Right cardiac atrium (tissue), 5 donors: Measurements from ENCODE around the gene SLC35D1. TPM values are rescaled to one million over a fixed set of nuclear protein-coding genes. Genes with fewer than 3 reads are reported as not detected.
A peak's percentile ranks its signal among the peaks of the same experiment; 100 is the strongest.
"Not testable (repeated sequence)": the region's sequence is repeated elsewhere in the genome, so short reads cannot be mapped to it uniquely, and the experiment has no call there.

Experiments
- ATAC-seq, 2 donors: fragments of 200-7000 bp; cut with Tn5 transposase; one replicate each; pipeline versions ENCODE4 v1.8.0 to v1.9.1; 2020; ENCODE audit warnings: moderate library complexity in 2 of 2, mild to moderate bottlenecking in 1 of 2
- DNase-seq, 3 donors: peaks; one replicate each; pipeline ENCODE4 v3.0.0-alpha.2; 2020
- H3K27ac ChIP-seq: one replicate; pipeline ENCODE4 v1.5.1; 2013; ENCODE audit warnings: mild to moderate bottlenecking, low read length, control low read depth, moderate library complexity
- H3K27me3 ChIP-seq: one replicate; pipeline ENCODE4 v1.6.1; 2013; ENCODE audit not compliant: control insufficient read depth, insufficient read depth
- H3K4me1 ChIP-seq: one replicate; pipeline ENCODE4 v1.6.1; 2013; ENCODE audit warnings: low read length; ENCODE audit not compliant: control insufficient read depth, insufficient read depth
- H3K4me3 ChIP-seq: one replicate; pipeline ENCODE4 v1.5.1; 2013; ENCODE audit warnings: low read length, control low read depth
- H3K9me3 ChIP-seq: one replicate; pipeline ENCODE4 v1.6.1; 2013; ENCODE audit warnings: low read length; ENCODE audit not compliant: control insufficient read depth
- WGBS: extraction: QIAGEN DNeasy Blood & Tissue Kit; methylation state at CpG from one replicate; pipeline ENCODE4 v1.1.7; 2013; 5-methylcytosine and 5-hydroxymethylcytosine counted together
- intact Hi-C, 4 donors: fragments of 100-400 bp; cut with DNase I; formaldehyde crosslinking; loops; one replicate each; pipeline versions ENCODE4 v1.11.0 to v1.14.0; 2022 to 2023
- polyA plus RNA-seq: library from polyadenylated mRNA; stranded (reverse); fragments of 200-250 nt; gene quantifications from one replicate; pipeline ENCODE4 v1.2.3, GENCODE V29; 2013
- total RNA-seq, 4 donors: library from RNA; stranded (reverse); fragmentation: NEBNext Ultra II Directional; extraction: Animal tissue kit (Norgen Biotek cat#: 25700); gene quantifications; one replicate each; pipeline ENCODE4 v1.2.1, GENCODE V29; 2021
- donor health status: healthy with polysubstance abuse.
- donor health status: DM: no; HTN: yes; CAD: no.
- donor health status: DM: no; HTN: no; CAD: no.
- donor health status: DM: no; HTN: yes; CAD: no; lungs with severe emphysema.
- donor health status: DM: yes; HTN: yes; CAD: no.

SLC35D1 gene
- total and polyA plus RNA-seq, 5 donors = 2.4 to 4.6 (median 3.9) TPM

DNA sequence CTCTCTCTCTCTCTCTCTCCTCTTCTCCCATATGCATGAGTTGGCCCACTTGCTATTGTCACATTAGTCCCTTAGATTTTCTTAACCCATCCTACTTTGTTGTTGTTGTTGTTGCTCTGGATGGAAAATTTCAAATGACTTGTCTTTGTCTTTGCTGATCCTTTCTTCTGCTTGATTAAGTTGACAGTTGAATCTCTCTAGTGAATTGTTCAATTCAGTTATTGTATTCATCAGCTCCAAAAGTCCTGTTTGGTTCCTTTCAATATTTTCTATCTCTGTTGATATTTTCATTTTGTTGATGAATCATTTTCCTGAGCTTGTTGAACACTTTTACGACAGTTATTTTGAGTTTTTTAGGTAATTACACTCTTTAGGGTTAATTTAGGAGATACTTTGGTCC is 18.8 kb upstream of the SLC35D1 start:
- WGBS = 90% methylated on average over 1 of the region's 1 CpG
- no peak for ATAC-seq
- H3K9me3 ChIP-seq = no peaks in the 10 kb centered on the region

DNA sequence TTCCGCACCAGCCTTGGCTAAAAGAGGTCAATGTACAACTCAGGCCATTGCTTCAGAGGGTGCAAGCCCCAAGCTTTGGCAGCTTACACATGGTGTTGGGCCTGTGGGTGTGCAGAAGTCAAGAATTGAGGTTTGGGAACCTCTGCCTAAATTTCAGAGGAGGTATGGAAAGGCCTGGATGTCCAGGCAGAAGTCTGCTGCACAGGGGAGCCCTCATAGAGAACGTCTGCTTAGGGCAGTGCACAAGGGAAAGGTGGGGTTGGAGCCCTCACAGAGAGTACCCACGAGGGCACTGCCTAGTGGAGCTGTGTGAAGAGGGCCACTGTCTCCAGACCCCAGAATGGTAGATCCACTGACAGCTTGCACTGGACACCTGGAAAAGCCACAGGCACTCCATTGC is 13.7 kb upstream of the SLC35D1 start:
- H3K4me3 ChIP-seq, DNase-seq, H3K9me3 ChIP-seq, H3K27ac ChIP-seq, intact Hi-C loops, ATAC-seq, H3K27me3 ChIP-seq, H3K4me1 ChIP-seq: not testable (repeated sequence)
- 61% methylated on average over 3 of the region's 3 CpGs for WGBS

More for the DNA sequence above, 18.8 kb upstream of the SLC35D1 start:
- intact Hi-C loops = no loop called here
- Histone ChIP-seq H3K4me1 (no peaks in the 10 kb centered on the region), H3K4me3 (no peak overlapping the region), H3K27ac (no peak overlapping the region), H3K27me3 (no peaks in the 10 kb centered on the region)
- DNase-seq = no peak

DNA sequence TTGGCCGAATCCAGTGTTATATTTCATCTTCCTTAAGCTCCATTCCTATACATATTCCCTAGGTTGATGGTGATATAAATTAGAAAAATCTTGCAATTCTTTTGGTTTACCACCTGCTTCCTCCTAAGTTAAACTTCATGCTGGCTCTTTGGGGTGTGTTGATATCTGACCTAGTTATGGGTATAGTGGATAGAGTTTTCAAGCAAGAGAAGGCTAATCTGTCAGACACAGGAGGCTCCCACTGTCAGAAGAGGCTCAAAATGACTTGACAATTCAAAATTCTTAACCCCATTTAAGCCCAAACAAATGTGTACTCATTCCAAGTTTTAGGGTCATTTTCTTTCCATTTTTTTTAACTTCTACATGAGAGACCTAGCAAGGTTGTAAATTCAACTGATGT is 8.5 kb upstream of the SLC35D1 start:
- H3K27me3 ChIP-seq = no peaks in the 10 kb centered on the region
- H3K4me1 ChIP-seq = no peaks in the 10 kb centered on the region
- no peak overlapping the region for H3K27ac ChIP-seq
- H3K9me3 ChIP-seq = no peaks in the 10 kb centered on the region
- DNase-seq (no peak), ATAC-seq (no peak)
- intact Hi-C loops = no loop called here
- WGBS = 98% methylated on average over 1 of the region's 1 CpG
- H3K4me3 ChIP-seq = no peak overlapping the region

DNA sequence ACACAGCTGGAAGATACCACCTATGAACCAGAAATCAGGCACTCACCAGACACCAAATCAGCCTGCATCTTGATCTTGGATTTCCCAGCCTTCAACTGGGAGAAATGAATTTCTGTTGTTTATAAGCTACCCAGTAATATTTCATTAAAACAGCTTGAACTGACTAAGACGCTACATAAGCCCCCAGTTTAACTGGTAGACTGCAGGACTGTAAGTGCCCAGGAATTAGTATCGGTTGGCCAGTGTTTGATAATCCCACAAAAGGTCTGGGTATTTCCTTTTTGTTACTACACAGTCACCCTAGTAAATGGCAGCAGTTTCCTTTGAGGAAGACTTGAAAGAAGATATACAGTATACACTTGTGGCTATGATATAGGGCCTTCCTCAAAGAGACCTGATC is 7.3 kb upstream of the SLC35D1 start:
- no peaks in the 10 kb centered on the region for H3K9me3 ChIP-seq
- intact Hi-C loops = no loop called here
- H3K27me3 ChIP-seq = no peaks in the 10 kb centered on the region
- H3K4me1 ChIP-seq = no peaks in the 10 kb centered on the region
- 92% methylated on average over 2 of the region's 2 CpGs for WGBS
- DNase-seq (no peak), ATAC-seq (no peak)
- no peak overlapping the region for H3K27ac ChIP-seq
- no peak overlapping the region for H3K4me3 ChIP-seq

DNA sequence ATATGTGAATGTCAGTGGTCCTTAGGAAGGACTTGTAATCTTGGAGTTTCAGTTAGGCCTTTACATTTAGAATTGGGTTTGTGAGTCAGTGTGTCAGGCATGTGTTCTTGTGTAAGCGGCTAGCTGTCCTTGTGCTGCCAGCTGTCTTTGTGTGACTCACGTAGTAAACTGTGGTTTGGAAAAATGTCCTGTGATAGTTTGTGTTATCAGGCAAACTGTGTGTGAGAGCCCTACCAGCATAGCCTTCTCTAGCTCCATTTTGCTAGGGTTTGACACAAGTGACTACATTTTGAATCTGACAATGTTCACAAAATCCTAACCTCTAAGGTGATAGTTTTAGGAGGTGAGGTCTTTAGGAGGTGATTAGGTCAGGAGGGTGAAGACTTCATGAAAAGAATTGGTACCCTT is 6.9 kb upstream of the SLC35D1 start:
- Histone ChIP-seq H3K27me3 (no peaks in the 10 kb centered on the region), H3K27ac (no peak overlapping the region), H3K9me3 (no peaks in the 10 kb centered on the region), H3K4me3 (no peak overlapping the region), H3K4me1 (no peaks in the 10 kb centered on the region)
- no peak for DNase-seq
- 82% methylated on average over 2 of the region's 2 CpGs for WGBS
- no peak for ATAC-seq
- intact Hi-C loops = no loop called here

DNA sequence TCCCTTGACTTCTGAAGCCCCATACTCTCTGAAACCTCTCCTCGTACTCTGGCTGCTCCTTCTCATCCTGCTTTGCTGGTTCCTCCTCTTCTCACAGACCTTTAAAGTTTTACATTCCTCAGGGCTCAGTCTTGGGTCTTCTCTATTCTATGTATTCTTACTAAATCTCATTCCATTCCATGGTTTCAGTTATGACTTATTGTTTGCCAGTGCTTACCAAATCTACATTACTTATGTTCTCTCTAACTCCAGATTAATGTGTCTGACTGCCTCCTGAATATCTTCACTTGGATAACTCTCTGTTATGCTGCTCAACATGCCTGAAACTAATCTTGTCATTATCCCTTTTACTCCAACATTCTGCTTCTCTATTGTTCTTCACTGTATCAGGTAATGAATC is 5.4 kb upstream of the SLC35D1 start:
- Histone ChIP-seq H3K9me3 (no peaks in the 10 kb centered on the region), H3K4me3 (no peak overlapping the region), H3K27me3 (no peaks in the 10 kb centered on the region), H3K4me1 (no peaks in the 10 kb centered on the region), H3K27ac (no peak overlapping the region)
- no peak for ATAC-seq
- no peak for DNase-seq
- intact Hi-C loops = no loop called here
- 77% methylated on average over 1 of the region's 1 CpG for WGBS

DNA sequence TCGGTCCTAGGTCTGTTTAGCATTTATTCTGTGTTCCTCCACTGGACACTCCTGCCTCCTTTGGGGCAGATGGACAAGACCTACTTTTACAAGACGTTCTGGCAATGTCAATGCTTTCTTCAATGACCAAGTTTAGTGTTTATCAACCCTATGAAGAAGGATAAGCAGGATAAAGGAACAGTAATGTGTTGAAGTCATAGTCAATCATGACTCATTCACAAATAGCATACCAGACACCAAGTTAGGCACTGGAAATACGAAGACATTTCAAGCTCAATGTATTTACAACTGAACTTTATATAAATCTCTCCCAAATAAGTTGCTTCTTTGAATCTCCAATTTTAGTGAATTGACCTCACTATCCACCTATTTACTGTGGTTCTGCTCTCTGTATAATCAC is 4.8 kb upstream of the SLC35D1 start:
- intact Hi-C loops = no loop called here

DNA sequence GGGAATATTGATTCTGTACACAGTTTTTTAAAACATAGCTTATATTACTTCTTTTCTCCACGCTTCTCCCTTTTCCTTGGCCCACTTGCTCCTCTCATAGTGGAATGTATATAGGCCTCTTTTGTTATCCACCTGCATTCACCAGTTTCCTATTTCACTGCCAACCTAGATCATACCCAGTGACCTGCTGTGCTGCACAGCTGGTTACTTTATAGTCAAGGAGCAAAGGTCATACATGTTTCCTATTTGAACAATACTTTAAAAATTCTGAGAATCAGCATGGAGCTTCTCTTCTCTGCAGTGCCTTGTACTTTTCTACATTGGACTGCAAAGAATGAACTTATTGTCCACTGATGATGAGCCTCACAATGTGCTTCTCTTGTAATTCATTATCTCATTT is 4.3 kb upstream of the SLC35D1 start:
- intact Hi-C loops = no loop called here
- 100% methylated on average over 1 of the region's 1 CpG for whole genome bisulfite sequencing
- H3K9me3 ChIP-seq = no peaks in the 10 kb centered on the region

More for the DNA sequence above, 4.8 kb upstream of the SLC35D1 start:
- DNase-seq = no peak
- H3K4me1 ChIP-seq = no peaks in the 10 kb centered on the region
- no peak overlapping the region for H3K27ac ChIP-seq
- no peaks in the 10 kb centered on the region for H3K27me3 ChIP-seq
- no peak overlapping the region for H3K4me3 ChIP-seq
- 64% methylated on average over 3 of the region's 3 CpGs for WGBS
- H3K9me3 ChIP-seq = no peaks in the 10 kb centered on the region
- ATAC-seq = no peak

DNA sequence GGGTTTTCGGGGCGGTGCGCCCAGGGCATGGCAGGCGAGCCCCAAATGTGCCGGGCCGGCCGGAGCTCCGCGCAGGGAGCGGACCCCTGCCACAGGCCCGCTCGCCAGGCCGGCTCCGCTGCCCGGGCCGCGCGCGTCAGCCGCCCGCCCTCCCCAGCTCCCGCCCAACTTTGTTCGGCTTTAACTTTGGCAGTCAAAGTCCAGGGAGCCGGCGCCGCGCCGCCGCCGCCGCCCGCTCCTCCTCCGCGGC is 488 bp downstream of the SLC35D1 start:
- Histone ChIP-seq H3K27me3 (no peaks in the 10 kb centered on the region), H3K9me3 (no peaks in the 10 kb centered on the region), H3K4me1 (no peaks in the 10 kb centered on the region), H3K4me3 (peak overlapping the region; percentile 79), H3K27ac (peak overlapping the region; percentile 95)
- DNase-seq (peak; percentile 68 to 89 (median 83)), ATAC-seq (peak; percentile 91)
- intact Hi-C loops = no loop called here
- WGBS = under 1% methylated on average over 34 of the region's 34 CpGs

More for the DNA sequence above, 4.3 kb upstream of the SLC35D1 start:
- H3K27me3 ChIP-seq = no peaks in the 10 kb centered on the region
- no peak for ATAC-seq
- no peak overlapping the region for H3K27ac ChIP-seq
- no peaks in the 10 kb centered on the region for H3K4me1 ChIP-seq
- H3K4me3 ChIP-seq = no peak overlapping the region
- DNase-seq = no peak

DNA sequence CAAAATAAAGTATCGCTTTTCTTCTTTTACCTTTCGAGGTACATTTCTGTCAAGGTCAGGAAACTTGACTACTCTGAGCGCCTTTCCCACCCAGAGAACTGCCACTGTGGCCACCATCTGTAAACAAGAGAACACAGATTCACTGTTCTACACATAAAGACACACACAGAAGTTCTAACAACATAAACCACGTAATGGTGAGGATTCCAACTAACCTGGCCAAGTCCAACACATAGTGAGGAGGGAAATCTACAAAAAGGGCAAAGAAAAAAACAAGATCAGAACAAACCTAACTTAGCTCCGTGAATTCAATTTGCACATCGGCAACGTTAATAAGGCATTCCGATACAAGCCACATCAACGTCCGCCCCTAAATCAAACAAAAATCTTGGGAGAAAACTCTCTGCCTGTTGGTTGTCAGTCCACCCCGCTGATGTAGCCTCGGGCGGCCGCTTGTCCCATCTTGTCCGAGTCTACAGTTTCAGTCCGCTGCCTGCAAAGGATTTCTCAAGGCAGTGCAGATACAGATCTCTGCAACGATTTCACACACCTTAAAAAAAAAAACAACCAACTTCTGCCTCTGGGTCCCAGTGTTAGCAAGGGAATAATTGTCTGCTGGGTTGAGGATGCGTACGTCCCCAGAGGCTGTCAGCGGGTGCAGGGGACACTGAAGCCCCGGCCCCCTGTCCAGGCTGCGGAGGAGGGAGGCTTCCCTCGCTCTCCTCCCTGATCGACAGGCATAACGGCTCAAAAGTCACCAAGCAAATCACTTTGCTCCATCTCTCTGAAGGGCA is 1.0 kb downstream of the SLC35D1 start:
- Histone ChIP-seq H3K4me3 (peak overlapping the region; percentile 79), H3K9me3 (no peaks in the 10 kb centered on the region), H3K27me3 (no peaks in the 10 kb centered on the region), H3K4me1 (no peaks in the 10 kb centered on the region), H3K27ac (peak overlapping the region; percentile 95)
- 4% methylated on average over 25 of the region's 25 CpGs for WGBS
- ATAC-seq (peak; percentile 42 to 43), DNase-seq (peak; percentile 34 to 64 (median 52))
- intact Hi-C loops = no loop called here

DNA sequence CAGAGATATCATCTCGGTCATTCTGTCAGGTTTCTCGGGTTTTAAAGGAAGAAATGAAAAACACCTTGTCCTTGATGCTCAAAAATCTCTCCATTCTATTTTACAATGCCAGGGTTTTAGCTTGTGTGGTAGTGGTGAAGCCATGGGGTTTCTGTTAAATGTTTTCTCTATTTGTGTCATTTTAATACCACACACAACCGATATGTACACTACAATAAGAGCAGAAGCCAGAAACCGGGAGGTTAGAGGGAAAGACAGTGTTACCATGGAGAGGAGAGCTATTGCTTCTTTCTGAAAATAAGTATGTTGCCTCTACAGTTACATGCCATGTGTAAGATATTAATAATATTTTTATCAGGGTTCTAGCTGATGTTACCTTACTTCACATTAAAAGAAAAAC is 2.8 kb downstream of the SLC35D1 start:
- DNase-seq = no peak
- no peak for ATAC-seq
- intact Hi-C loops = no loop called here
- no peak overlapping the region for H3K27ac ChIP-seq
- H3K27me3 ChIP-seq = no peaks in the 10 kb centered on the region
- 50% methylated on average over 4 of the region's 4 CpGs for WGBS
- no peaks in the 10 kb centered on the region for H3K9me3 ChIP-seq
- H3K4me3 ChIP-seq = no peak overlapping the region
- peaks cover 1% of the 10 kb centered on the region for H3K4me1 ChIP-seq
